ENCODE measurements around the gene SGCD.

The SGCD gene

GRCh38 chr5:156459812-156460385 is 132.9 kb downstream of the SGCD start:
- no peak for DNase-seq (ENCODE audit: low spot score)

GRCh38 chr5:156460471-156460870 is 133.5 kb downstream of the SGCD start:
- no peak for DNase-seq (ENCODE audit: low spot score)

GRCh38 chr5:156466871-156467270 is 139.9 kb downstream of the SGCD start:
- no peak for DNase-seq (ENCODE audit: low spot score)

- no peak for DNase-seq (ENCODE audit: low spot score)
Observed at GRCh38 chr5:156469636-156470035, 142.7 kb downstream of the SGCD start.

GRCh38 chr5:156471893-156472292 is 144.9 kb downstream of the SGCD start:
- DNase-seq (ENCODE audit: low spot score) = no peak

GRCh38 chr5:156473269-156473908 is 146.4 kb downstream of the SGCD start:
- no peak for DNase-seq (ENCODE audit: low spot score)

- no peak for DNase-seq (ENCODE audit: low spot score)
Observed at GRCh38 chr5:156474251-156474650, 147.3 kb downstream of the SGCD start.

- no peak for DNase-seq (ENCODE audit: low spot score)
Observed at GRCh38 chr5:156475182-156476157, 148.5 kb downstream of the SGCD start.

- no peak for DNase-seq (ENCODE audit: low spot score)
Observed at GRCh38 chr5:156476158-156476551, 149.2 kb downstream of the SGCD start.

GRCh38 chr5:156476678-156477077 is 149.7 kb downstream of the SGCD start:
- DNase-seq (ENCODE audit: low spot score) = no peak

- no peak for DNase-seq (ENCODE audit: low spot score)
Observed at GRCh38 chr5:156477196-156477595, 150.2 kb downstream of the SGCD start.

- DNase-seq (ENCODE audit: low spot score) = no peak
Observed at GRCh38 chr5:156479849-156480248, 152.9 kb downstream of the SGCD start.

- no peak for DNase-seq (ENCODE audit: low spot score)
Observed at GRCh38 chr5:156481741-156482140, 154.8 kb downstream of the SGCD start.

- DNase-seq (ENCODE audit: low spot score) = no peak
Observed at GRCh38 chr5:156482818-156483217, 155.9 kb downstream of the SGCD start.

- no peak for DNase-seq (ENCODE audit: low spot score)
Observed at GRCh38 chr5:156486394-156487238, 159.7 kb downstream of the SGCD start.

- no peak for DNase-seq (ENCODE audit: low spot score)
Observed at GRCh38 chr5:156491766-156492165, 164.8 kb downstream of the SGCD start.

- no peak for DNase-seq (ENCODE audit: low spot score)
Observed at GRCh38 chr5:156496291-156496690, 169.3 kb downstream of the SGCD start.

- DNase-seq (ENCODE audit: low spot score) = no peak
Observed at GRCh38 chr5:156497804-156498208, 170.8 kb downstream of the SGCD start.

GRCh38 chr5:156498226-156498980 is 171.4 kb downstream of the SGCD start:
- DNase-seq (ENCODE audit: low spot score) = no peak

GRCh38 chr5:156500755-156501154 is 173.8 kb downstream of the SGCD start:
- DNase-seq (ENCODE audit: low spot score) = no peak

- no peak for DNase-seq (ENCODE audit: low spot score)
Observed at GRCh38 chr5:156505101-156505500, 178.1 kb downstream of the SGCD start.

All from hematopoietic multipotent progenitor cell treated with erythropoietin and hydrocortisone succinate and interleukin-3 and kit ligand, for 17 days (in vitro differentiated cells).